Hindlimb muscle (tissue), 1 donor: ENCODE data around the gene CUZD1. TPM values are rescaled to one million over a fixed set of nuclear protein-coding genes. Genes with fewer than 3 reads are reported as not detected.

Experiments
- DNase-seq: peaks from one replicate; pipeline ENCODE4 v3.0.0-alpha.2; 2013
- polyA plus RNA-seq: library from polyadenylated mRNA; unstranded; fragments of 120-200 nt; gene quantifications from one replicate; pipeline ENCODE4 v1.2.1, GENCODE V29; 2013; ENCODE audit not compliant: insufficient read length

CUZD1 gene
- polyA plus RNA-seq, 1 donor = 1.0 TPM

GRCh38 chr10:122812751-122813150, 32.9 kb downstream of the CUZD1 start:
- no peak for DNase-seq

- DNase-seq = no peak
Observed at GRCh38 chr10:122802282-122802681, 43.4 kb downstream of the CUZD1 start.

GRCh38 chr10:122798704-122799231, 46.9 kb downstream of the CUZD1 start:
- DNase-seq = no peak

- no peak for DNase-seq
Observed at GRCh38 chr10:122796796-122797195, 48.9 kb downstream of the CUZD1 start.

GRCh38 chr10:122795924-122796323, 49.7 kb downstream of the CUZD1 start:
- DNase-seq = no peak

GRCh38 chr10:122786269-122786668, 59.4 kb downstream of the CUZD1 start:
- DNase-seq = peak; percentile 2

- no peak for DNase-seq
Observed at GRCh38 chr10:122782911-122783310, 62.7 kb downstream of the CUZD1 start.

Other genes starting within 250 kb of the CUZD1 start
- gene C10orf120, start 146.0 kb downstream of the CUZD1 start, polyA plus RNA-seq = not detected
- 2.5 TPM for gene FAM24B, start 33.7 kb upstream of the CUZD1 start, polyA plus RNA-seq
- gene FAM24A, start 64.8 kb upstream of the CUZD1 start, polyA plus RNA-seq = not detected
- 14.1 TPM for gene C10orf88, start 108.4 kb upstream of the CUZD1 start, polyA plus RNA-seq
- gene PSTK, start 134.5 kb upstream of the CUZD1 start, polyA plus RNA-seq = 4.7 TPM
- 15.2 TPM for gene IKZF5, start 162.9 kb upstream of the CUZD1 start, polyA plus RNA-seq
- 12.5 TPM for gene ACADSB, start 163.1 kb upstream of the CUZD1 start, polyA plus RNA-seq